ENCODE results near the gene SELENOS.

SELENOS gene

DNA sequence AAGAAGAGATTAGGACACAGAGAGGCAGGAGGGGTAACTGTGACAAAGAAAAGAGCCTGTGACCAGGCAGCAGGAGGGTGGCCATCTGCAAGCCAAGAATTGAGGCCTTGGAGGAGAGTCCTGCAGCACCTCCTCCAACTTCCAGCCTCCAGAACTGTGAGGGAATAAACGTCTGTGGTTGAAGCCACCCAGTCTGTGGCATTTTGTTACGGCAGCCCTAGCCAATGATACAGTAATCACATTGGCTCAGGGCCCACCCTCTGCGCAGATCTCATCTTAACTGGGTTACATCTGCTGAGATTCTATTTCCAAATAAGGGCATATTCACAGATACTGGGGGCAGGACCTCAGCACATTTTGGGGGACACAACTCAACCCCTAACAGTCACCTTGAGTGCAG lies 11.3 kb downstream of the SELENOS start:
- Histone ChIP-seq H3K27ac (no peak overlapping the region), H2AFZ (no peak overlapping the region), H3K79me2 (no peaks in the 10 kb centered on the region), H3K36me3 (ENCODE audit: control insufficient read depth, insufficient read depth, low read length) (no peaks in the 10 kb centered on the region), H3K9ac (no peak overlapping the region), H3K4me2 (ENCODE audit: low read length) (no peak overlapping the region), H3K4me3 (ENCODE audit: low read depth, low read length) (no peak overlapping the region), H3K4me1 (no peaks in the 10 kb centered on the region), H3K9me3 (ENCODE audit: control insufficient read depth, low read length) (no peaks in the 10 kb centered on the region), H3K27me3 (ENCODE audit: control insufficient read depth, insufficient read depth, low read length) (no peaks in the 10 kb centered on the region)
- TF ChIP-seq CTCF (IDR thresholded peaks at IDR 0.05) = no peak

GRCh38 chr15:101264911-101265641 lies 12.2 kb downstream of the SELENOS start:
- H3K27ac ChIP-seq = no peak overlapping the region
- no peaks in the 10 kb centered on the region for H3K27me3 ChIP-seq (ENCODE audit: control insufficient read depth, insufficient read depth, low read length)
- H3K9ac ChIP-seq = no peak overlapping the region
- no peaks in the 10 kb centered on the region for H3K9me3 ChIP-seq (ENCODE audit: control insufficient read depth, low read length)
- H3K79me2 ChIP-seq = no peaks in the 10 kb centered on the region
- no peaks in the 10 kb centered on the region for H3K4me1 ChIP-seq
- H3K4me2 ChIP-seq (ENCODE audit: low read length) = no peak overlapping the region
- H2AFZ ChIP-seq = no peak overlapping the region
- no peak overlapping the region for H3K4me3 ChIP-seq (ENCODE audit: low read depth, low read length)
- H3K36me3 ChIP-seq (ENCODE audit: control insufficient read depth, insufficient read depth, low read length) = no peaks in the 10 kb centered on the region
- no peak for TF ChIP-seq CTCF (IDR thresholded peaks at IDR 0.05)

GRCh38 chr15:101264011-101264410 lies 13.3 kb downstream of the SELENOS start:
- Histone ChIP-seq H3K36me3 (ENCODE audit: control insufficient read depth, insufficient read depth, low read length) (no peaks in the 10 kb centered on the region), H3K4me1 (no peaks in the 10 kb centered on the region), H3K9me3 (ENCODE audit: control insufficient read depth, low read length) (no peaks in the 10 kb centered on the region), H3K27ac (no peak overlapping the region), H3K9ac (no peak overlapping the region), H3K4me3 (ENCODE audit: low read depth, low read length) (no peak overlapping the region), H2AFZ (no peak overlapping the region), H3K4me2 (ENCODE audit: low read length) (no peak overlapping the region), H3K79me2 (no peaks in the 10 kb centered on the region), H3K27me3 (ENCODE audit: control insufficient read depth, insufficient read depth, low read length) (no peaks in the 10 kb centered on the region)
- TF ChIP-seq CTCF (IDR thresholded peaks at IDR 0.05) = no peak

DNA sequence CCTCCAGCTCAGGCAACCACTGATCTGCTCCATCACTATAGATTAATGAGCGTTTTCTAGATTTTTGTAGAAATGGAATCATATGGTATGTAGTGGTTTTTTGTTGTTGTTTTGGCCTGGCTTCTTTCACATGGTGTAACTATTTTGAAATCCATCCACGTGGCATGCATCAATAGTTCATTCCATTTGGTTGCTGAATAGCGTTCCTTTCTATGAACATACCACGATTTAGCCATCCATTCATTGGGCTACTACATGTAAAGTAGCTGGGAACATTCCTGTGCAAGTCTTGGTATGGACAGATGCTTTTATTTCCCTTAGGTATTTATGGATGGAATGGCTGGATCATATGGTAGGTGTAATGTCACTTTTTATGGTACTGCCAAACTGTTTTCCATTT lies 14.7 kb downstream of the SELENOS start:
- no peaks in the 10 kb centered on the region for H3K4me1 ChIP-seq

More for the DNA sequence above, 14.7 kb downstream of the SELENOS start:
- Histone ChIP-seq H3K36me3 (ENCODE audit: control insufficient read depth, insufficient read depth, low read length) (no peaks in the 10 kb centered on the region), H3K27ac (no peak overlapping the region), H3K9me3 (ENCODE audit: control insufficient read depth, low read length) (no peaks in the 10 kb centered on the region), H2AFZ (no peak overlapping the region), H3K9ac (no peak overlapping the region), H3K4me2 (ENCODE audit: low read length) (no peak overlapping the region), H3K79me2 (no peaks in the 10 kb centered on the region), H3K27me3 (ENCODE audit: control insufficient read depth, insufficient read depth, low read length) (no peaks in the 10 kb centered on the region), H3K4me3 (ENCODE audit: low read depth, low read length) (no peak overlapping the region)
- no peak for TF ChIP-seq CTCF (IDR thresholded peaks at IDR 0.05)
